CD4-positive, alpha-beta T cell (primary cell): ENCODE measurements around the gene BICD1. TPM values are rescaled to one million over a fixed set of nuclear protein-coding genes. Genes with fewer than 3 reads are reported as not detected.

Experiments used
- ATAC-seq: fragments of 200-7000 bp; cut with Tn5 transposase; one replicate; pipeline ENCODE4 v1.10.0; 2022; ENCODE audit warnings: mild to moderate bottlenecking; ENCODE audit not compliant: poor library complexity
- CTCF ChIA-PET: fragments of 350-600 bp; sonication (Branson Sonifier 250); formaldehyde crosslinking; loops from one replicate; lab custom pipeline; 2021; ENCODE audit warnings: antibody characterized with exemption, inconsistent platforms; lab: Charles Lee
- POLR2A ChIA-PET: fragments of 350-600 bp; sonication (Branson Sonifier 250); formaldehyde crosslinking; loops from one replicate; lab custom pipeline; 2021; ENCODE audit warnings: antibody characterized with exemption, inconsistent platforms; lab: Charles Lee
- DNase-seq, 14 experiments: peaks; one replicate each; pipeline ENCODE4 v3.0.0-alpha.2; 2013 to 2020; ENCODE audit warnings: mixed read lengths in 2 of 14
- H3K27ac ChIP-seq, 2 donors: one replicate each; pipeline versions ENCODE4 v1.5.1 to v1.7.0; 2013; ENCODE audit warnings: low read length in 2 of 2, low read depth in 1 of 2, mild to moderate bottlenecking in 1 of 2
- H3K27me3 ChIP-seq, 2 experiments: 1 replicate in 1 of 2; 2 replicates in 1 of 2; pipeline versions ENCODE4 v1.6.1 to v1.7.0; 2013; ENCODE audit warnings: low read length in 2 of 2, control low read depth in 1 of 2, mild to moderate bottlenecking in 1 of 2, moderate library complexity in 1 of 2; ENCODE audit not compliant: insufficient read depth in 2 of 2, control insufficient read depth in 1 of 2
- H3K36me3 ChIP-seq: one replicate; pipeline ENCODE4 v1.6.1; 2013; ENCODE audit warnings: low read length, control low read depth; ENCODE audit not compliant: insufficient read depth
- H3K4me1 ChIP-seq: one replicate; pipeline ENCODE4 v1.6.1; 2013; ENCODE audit warnings: low read length, control low read depth; ENCODE audit not compliant: insufficient read depth
- H3K4me3 ChIP-seq: one replicate; pipeline ENCODE4 v1.5.1; 2013; ENCODE audit warnings: mild to moderate bottlenecking, low read length, moderate library complexity
- H3K9me3 ChIP-seq, 2 experiments: 1 replicate in 1 of 2; 2 replicates in 1 of 2; pipeline versions ENCODE4 v1.6.1 to v1.7.0; 2013; ENCODE audit warnings: low read length in 2 of 2, mild to moderate bottlenecking in 2 of 2, control low read depth in 1 of 2, moderate library complexity in 1 of 2; ENCODE audit not compliant: control insufficient read depth in 1 of 2, insufficient read depth in 1 of 2
- H3K27ac Mint-ChIP-seq: one replicate; pipeline ENCODE4 v1.8.0; 2020; ENCODE audit warnings: mixed read lengths
- H3K27me3 Mint-ChIP-seq: one replicate; pipeline ENCODE4 v1.8.0; 2021; ENCODE audit warnings: mixed read lengths
- H3K36me3 Mint-ChIP-seq: one replicate; pipeline ENCODE4 v1.8.0; 2021; ENCODE audit warnings: low read depth, mixed read lengths
- H3K4me1 Mint-ChIP-seq: one replicate; pipeline ENCODE4 v1.8.0; 2021; ENCODE audit warnings: low read depth, mixed read lengths
- H3K4me3 Mint-ChIP-seq: one replicate; pipeline ENCODE4 v1.8.0; 2020; ENCODE audit warnings: mild to moderate bottlenecking, mixed read lengths
- H3K9me3 Mint-ChIP-seq: one replicate; pipeline ENCODE4 v1.8.0; 2020; ENCODE audit warnings: mixed read lengths
- intact Hi-C, 2 experiments: fragments of 100-400 bp; cut with DNase I in 1 of 2; cut with micrococcal nuclease in 1 of 2; formaldehyde crosslinking; loops; one replicate each; pipeline versions ENCODE4 v1.15.1 to v1.9.0; 2023 to 2025; cut with DNase I, micrococcal nuclease
- total RNA-seq, 174 experiments: library from RNA in 2 of 174; stranded (reverse) in 2 of 174; gene quantifications; one replicate each; pipeline ENCODE4 v1.2.3 and lab custom pipeline; 2021 to 2026
- TF ChIP-seq, protein P1 (sequence below): fragments of 200-600 bp; IDR thresholded peaks from one replicate; pipeline ENCODE4 v1.8.0; 2022; ENCODE audit warnings: antibody characterized with exemption, mild to moderate bottlenecking

BICD1 gene
- total RNA-seq, 2 experiments from 2014 or later = 13.5 to 14.3 TPM

GRCh38 chr12:32105986-32106516 lies 596 bp upstream of the BICD1 start:
- TF ChIP-seq, protein P1, sequence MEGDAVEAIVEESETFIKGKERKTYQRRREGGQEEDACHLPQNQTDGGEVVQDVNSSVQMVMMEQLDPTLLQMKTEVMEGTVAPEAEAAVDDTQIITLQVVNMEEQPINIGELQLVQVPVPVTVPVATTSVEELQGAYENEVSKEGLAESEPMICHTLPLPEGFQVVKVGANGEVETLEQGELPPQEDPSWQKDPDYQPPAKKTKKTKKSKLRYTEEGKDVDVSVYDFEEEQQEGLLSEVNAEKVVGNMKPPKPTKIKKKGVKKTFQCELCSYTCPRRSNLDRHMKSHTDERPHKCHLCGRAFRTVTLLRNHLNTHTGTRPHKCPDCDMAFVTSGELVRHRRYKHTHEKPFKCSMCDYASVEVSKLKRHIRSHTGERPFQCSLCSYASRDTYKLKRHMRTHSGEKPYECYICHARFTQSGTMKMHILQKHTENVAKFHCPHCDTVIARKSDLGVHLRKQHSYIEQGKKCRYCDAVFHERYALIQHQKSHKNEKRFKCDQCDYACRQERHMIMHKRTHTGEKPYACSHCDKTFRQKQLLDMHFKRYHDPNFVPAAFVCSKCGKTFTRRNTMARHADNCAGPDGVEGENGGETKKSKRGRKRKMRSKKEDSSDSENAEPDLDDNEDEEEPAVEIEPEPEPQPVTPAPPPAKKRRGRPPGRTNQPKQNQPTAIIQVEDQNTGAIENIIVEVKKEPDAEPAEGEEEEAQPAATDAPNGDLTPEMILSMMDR = no peak
- peak overlapping the region; percentile 92 for H3K4me3 Mint-ChIP-seq
- H3K27me3 Mint-ChIP-seq = no peaks in the 10 kb centered on the region
- ATAC-seq = no peak
- Histone ChIP-seq H3K36me3 (no peaks in the 10 kb centered on the region), H3K27me3 (no peaks in the 10 kb centered on the region), H3K4me3 (peak overlapping the region; percentile 86), H3K9me3 (no peaks in the 10 kb centered on the region), H3K27ac (no peak overlapping the region), H3K4me1 (peaks cover 15% of the 10 kb centered on the region)
- DNase-seq = peak in 1 of 14 experiments; percentile 18
- ChIA-PET POLR2A (interaction anchor here (0.9 to 1.2 kb wide), 3 partner anchors 147 to 780 kb away, joined by 3 to 4 read pairs (median 4); partner anchors contain the start of gene RESF1), CTCF (interaction anchor here (0.8 to 1.2 kb wide), 3 partner anchors 11 to 452 kb away, joined by 3 to 4 read pairs (median 4); no protein-coding TSS in a partner anchor)
- H3K4me1 Mint-ChIP-seq = peaks cover 35% of the 10 kb centered on the region
- H3K27ac Mint-ChIP-seq = peak overlapping the region; percentile 73
- intact Hi-C loops = loop anchor here (5.0 kb wide), 2 partner anchors 379 to 449 kb away; partner anchors contain the start of genes AMN1 (in 1 of the 2) and ETFBKMT (in 1 of the 2)
- peaks cover 12% of the 10 kb centered on the region for H3K36me3 Mint-ChIP-seq
- no peaks in the 10 kb centered on the region for H3K9me3 Mint-ChIP-seq

DNA sequence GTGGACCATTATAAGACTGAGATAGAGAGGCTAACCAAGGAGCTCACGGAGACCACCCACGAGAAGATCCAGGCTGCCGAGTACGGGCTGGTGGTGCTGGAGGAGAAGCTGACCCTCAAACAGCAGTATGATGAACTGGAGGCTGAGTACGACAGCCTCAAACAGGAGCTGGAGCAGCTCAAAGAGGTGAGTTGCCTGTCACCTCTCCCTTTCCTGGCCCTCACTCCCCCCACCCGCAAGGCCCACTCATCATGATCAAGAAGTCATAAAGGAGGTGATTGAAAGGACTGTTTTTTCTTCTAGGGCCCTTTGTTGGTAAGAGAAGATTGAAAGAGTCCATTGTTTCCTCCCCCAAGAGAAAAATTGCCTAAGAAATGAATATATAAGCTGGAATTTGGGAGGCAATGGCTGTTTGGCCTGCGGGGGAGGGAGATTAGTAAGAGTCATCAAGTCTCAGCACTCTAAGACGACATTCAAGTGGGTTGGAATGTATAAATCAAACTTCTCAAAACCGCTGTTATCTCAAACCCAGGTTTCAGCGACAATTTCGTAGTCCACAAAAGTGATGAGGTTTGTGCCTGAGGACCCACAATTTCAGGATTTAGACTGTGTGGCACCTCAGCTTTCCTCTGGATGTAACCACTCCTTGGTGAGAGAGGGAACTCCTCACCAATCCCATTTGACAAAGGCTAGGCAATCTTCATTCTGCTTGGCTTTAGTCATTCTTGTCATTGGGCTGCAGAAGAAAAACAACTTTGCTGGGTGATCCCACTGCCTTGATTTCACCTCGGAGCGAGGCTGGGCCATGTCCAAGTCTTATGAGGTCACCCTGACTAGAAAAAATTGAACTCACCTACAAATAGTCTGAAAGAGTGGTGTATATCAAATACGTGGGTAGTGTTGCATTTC lies 966 bp downstream of the BICD1 start:
- no peaks in the 10 kb centered on the region for H3K27me3 Mint-ChIP-seq
- Histone ChIP-seq H3K36me3 (peaks cover 2% of the 10 kb centered on the region), H3K27ac (peak overlapping the region in 1 of 2 donors; percentile 9), H3K4me3 (peak overlapping the region; percentile 86), H3K9me3 (no peaks in the 10 kb centered on the region), H3K27me3 (no peaks in the 10 kb centered on the region), H3K4me1 (peaks cover 15% of the 10 kb centered on the region)
- intact Hi-C loops = loop anchor here (5.0 kb wide), 2 partner anchors 380 to 450 kb away; partner anchors contain the start of genes AMN1 (in 1 of the 2) and ETFBKMT (in 1 of the 2)
- ATAC-seq (peak; percentile 36), DNase-seq (peak in 8 of 14 experiments; percentile 9 to 48 (median 29))
- TF ChIP-seq, protein P1 = no peak
- ChIA-PET CTCF (interaction anchor here (1.2 kb wide), 1 partner anchor 425 kb away, joined by 3 read pairs; no protein-coding TSS in a partner anchor), POLR2A (interaction anchor here (0.9 to 1.3 kb wide), 4 partner anchors 47 to 648 kb away, joined by 3 to 5 read pairs (median 3); partner anchors contain the start of genes RESF1 and YARS2)
- H3K4me1 Mint-ChIP-seq = peaks cover 35% of the 10 kb centered on the region
- peak overlapping the region; percentile 73 for H3K27ac Mint-ChIP-seq
- H3K36me3 Mint-ChIP-seq = peaks cover 17% of the 10 kb centered on the region
- peak overlapping the region; percentile 97 for H3K4me3 Mint-ChIP-seq
- H3K9me3 Mint-ChIP-seq = no peaks in the 10 kb centered on the region

DNA sequence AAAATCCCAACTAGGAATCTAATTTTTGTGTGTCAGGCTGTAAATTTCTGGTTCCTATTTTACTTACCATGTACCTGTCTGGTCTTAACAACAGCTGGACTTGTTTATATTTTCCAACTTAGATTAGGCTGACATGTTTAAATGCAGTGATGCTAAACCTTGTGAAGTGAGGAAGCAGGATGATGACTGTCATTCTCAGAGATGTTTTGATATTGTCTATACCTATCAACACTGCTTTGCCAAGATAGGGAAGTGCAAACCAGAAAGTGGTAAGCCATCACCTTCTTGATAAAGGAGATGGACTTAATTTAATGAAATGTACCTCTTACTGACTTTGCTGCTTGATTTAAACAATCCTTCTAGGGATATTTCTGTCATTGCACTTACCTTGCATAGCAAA lies 2.1 kb downstream of the BICD1 start:
- Mint-ChIP-seq H3K4me3 (peak overlapping the region; percentile 85), H3K9me3 (no peaks in the 10 kb centered on the region), H3K36me3 (peaks cover 22% of the 10 kb centered on the region), H3K27ac (peak overlapping the region; percentile 13), H3K4me1 (peaks cover 40% of the 10 kb centered on the region), H3K27me3 (no peaks in the 10 kb centered on the region)
- CTCF ChIA-PET = interaction anchor here (1.3 kb wide), 1 partner anchor 26 kb away, joined by 4 read pairs; no protein-coding TSS in a partner anchor
- Histone ChIP-seq H3K36me3 (peaks cover 4% of the 10 kb centered on the region), H3K9me3 (no peaks in the 10 kb centered on the region), H3K4me1 (peaks cover 15% of the 10 kb centered on the region), H3K4me3 (no peak overlapping the region), H3K27me3 (no peaks in the 10 kb centered on the region), H3K27ac (no peak overlapping the region)
- POLR2A ChIA-PET = no interaction called here
- no peak for ATAC-seq
- peak in 1 of 14 experiments; percentile 13 for DNase-seq
- intact Hi-C loops = loop anchor here (5.0 kb wide), 2 partner anchors 381 to 451 kb away; partner anchors contain the start of genes AMN1 (in 1 of the 2) and ETFBKMT (in 1 of the 2)
- TF ChIP-seq, protein P1 = no peak
